T-cell (primary cell): ENCODE data around the gene SLC6A5. TPM values are rescaled to one million over a fixed set of nuclear protein-coding genes. Genes with fewer than 3 reads are reported as not detected.

Experiments
- ATAC-seq, 4 experiments: fragments of 200-7000 bp in 3 of 4; fragments of 150-1000 bp in 1 of 4; cut with Tn5 transposase; replicated peaks in 1 of 4; 1 replicate in 3 of 4; 2 replicates in 1 of 4; pipeline ENCODE4 v1.10.0; 2021; ENCODE audit warnings: moderate library complexity in 3 of 4, mild to moderate bottlenecking in 2 of 4, moderate number of reproducible peaks in 1 of 4
- CTCF ChIA-PET, 2 donors: fragments of 300-600 bp; sonication (Branson Sonifier 250); formaldehyde crosslinking; loops; one replicate each; lab custom pipeline; 2022; ENCODE audit warnings: antibody characterized with exemption in 2 of 2; lab: Charles Lee
- POLR2A ChIA-PET, 2 donors: fragments of 300-600 bp; sonication (Branson Sonifier 250); formaldehyde crosslinking; loops; one replicate each; lab custom pipeline; 2022; ENCODE audit warnings: antibody characterized with exemption in 2 of 2; lab: Charles Lee
- DNase-seq, 35 experiments: peaks; one replicate each; pipeline versions ENCODE4 v3.0.0 to v3.0.0-alpha.2; 2013 to 2023
- H3K27ac ChIP-seq: one replicate; pipeline ENCODE4 v1.5.1; 2013; ENCODE audit warnings: low read length
- H3K27me3 ChIP-seq, 2 experiments: replicated peaks in 1 of 2; 1 replicate in 1 of 2; 2 replicates in 1 of 2; pipeline versions ENCODE4 v1.6.1 to v1.7.0; 2013; ENCODE audit warnings: low read length in 1 of 2, mixed read lengths in 1 of 2; ENCODE audit not compliant: control insufficient read depth in 2 of 2, insufficient read depth in 2 of 2; ENCODE audit errors: extremely low read depth in 1 of 2
- H3K36me3 ChIP-seq, 2 donors: 1 replicate in 1 of 2; 2 replicates in 1 of 2; pipeline versions ENCODE4 v1.6.1 to v1.7.0; 2013; ENCODE audit warnings: low read length in 1 of 2; ENCODE audit not compliant: control insufficient read depth in 2 of 2, insufficient read depth in 1 of 2; ENCODE audit errors: extremely low read depth in 1 of 2
- H3K4me1 ChIP-seq, 2 experiments: 1 replicate in 1 of 2; 2 replicates in 1 of 2; pipeline versions ENCODE4 v1.6.1 to v1.7.0; 2013; ENCODE audit warnings: low read length in 2 of 2, mixed read lengths in 1 of 2; ENCODE audit not compliant: insufficient read depth in 2 of 2, control insufficient read depth in 1 of 2; ENCODE audit errors: extremely low read depth in 1 of 2
- H3K4me3 ChIP-seq, 2 donors: 1 replicate in 1 of 2; 2 replicates in 1 of 2; pipeline versions ENCODE4 v1.5.1 to v1.7.0; 2013; ENCODE audit warnings: mild to moderate bottlenecking in 2 of 2, low read length in 1 of 2, moderate library complexity in 1 of 2; ENCODE audit not compliant: control insufficient read depth in 1 of 2; ENCODE audit errors: extremely low read depth in 1 of 2
- H3K9me3 ChIP-seq: 2 replicates; pipeline ENCODE4 v1.7.0; 2013
- H3K27ac Mint-ChIP-seq, 2 donors: one replicate each; pipeline ENCODE4 v1.8.0; 2020 to 2021; ENCODE audit warnings: mild to moderate bottlenecking in 2 of 2, mixed read lengths in 2 of 2
- H3K27me3 Mint-ChIP-seq, 2 donors: one replicate each; pipeline ENCODE4 v1.8.0; 2021 to 2022; ENCODE audit warnings: mixed read lengths in 2 of 2
- H3K36me3 Mint-ChIP-seq: one replicate; pipeline ENCODE4 v1.8.0; 2021; ENCODE audit warnings: mixed read lengths
- H3K4me1 Mint-ChIP-seq, 3 donors: one replicate each; pipeline ENCODE4 v1.8.0; 2020 to 2022; ENCODE audit warnings: mixed read lengths in 3 of 3, mild to moderate bottlenecking in 1 of 3
- H3K4me3 Mint-ChIP-seq, 3 donors: one replicate each; pipeline ENCODE4 v1.8.0; 2020 to 2022; ENCODE audit warnings: mild to moderate bottlenecking in 3 of 3, mixed read lengths in 3 of 3, moderate library complexity in 3 of 3
- H3K9me3 Mint-ChIP-seq, 3 donors: one replicate each; pipeline ENCODE4 v1.8.0; 2020 to 2022; ENCODE audit warnings: mixed read lengths in 3 of 3
- WGBS: methylation state at CpG from one replicate; pipeline ENCODE4 v1.1.5; 2013; ENCODE audit warnings: missing lambda C conversion rate; ENCODE audit not compliant: insufficient coverage; 5-methylcytosine and 5-hydroxymethylcytosine counted together
- total RNA-seq, 35 experiments: library from RNA in 6 of 35; stranded (reverse) in 6 of 35; fragments of 120-200 nt in 1 of 35; gene quantifications; one replicate each; pipeline versions ENCODE4 v1.2.1 to v1.2.4 and lab custom pipeline; 2013 to 2026

The SLC6A5 gene
- total RNA-seq, 5 donors from 2014 or later (not counting 1 experiment from before 2014, with no cell fraction given), result not detected

DNA sequence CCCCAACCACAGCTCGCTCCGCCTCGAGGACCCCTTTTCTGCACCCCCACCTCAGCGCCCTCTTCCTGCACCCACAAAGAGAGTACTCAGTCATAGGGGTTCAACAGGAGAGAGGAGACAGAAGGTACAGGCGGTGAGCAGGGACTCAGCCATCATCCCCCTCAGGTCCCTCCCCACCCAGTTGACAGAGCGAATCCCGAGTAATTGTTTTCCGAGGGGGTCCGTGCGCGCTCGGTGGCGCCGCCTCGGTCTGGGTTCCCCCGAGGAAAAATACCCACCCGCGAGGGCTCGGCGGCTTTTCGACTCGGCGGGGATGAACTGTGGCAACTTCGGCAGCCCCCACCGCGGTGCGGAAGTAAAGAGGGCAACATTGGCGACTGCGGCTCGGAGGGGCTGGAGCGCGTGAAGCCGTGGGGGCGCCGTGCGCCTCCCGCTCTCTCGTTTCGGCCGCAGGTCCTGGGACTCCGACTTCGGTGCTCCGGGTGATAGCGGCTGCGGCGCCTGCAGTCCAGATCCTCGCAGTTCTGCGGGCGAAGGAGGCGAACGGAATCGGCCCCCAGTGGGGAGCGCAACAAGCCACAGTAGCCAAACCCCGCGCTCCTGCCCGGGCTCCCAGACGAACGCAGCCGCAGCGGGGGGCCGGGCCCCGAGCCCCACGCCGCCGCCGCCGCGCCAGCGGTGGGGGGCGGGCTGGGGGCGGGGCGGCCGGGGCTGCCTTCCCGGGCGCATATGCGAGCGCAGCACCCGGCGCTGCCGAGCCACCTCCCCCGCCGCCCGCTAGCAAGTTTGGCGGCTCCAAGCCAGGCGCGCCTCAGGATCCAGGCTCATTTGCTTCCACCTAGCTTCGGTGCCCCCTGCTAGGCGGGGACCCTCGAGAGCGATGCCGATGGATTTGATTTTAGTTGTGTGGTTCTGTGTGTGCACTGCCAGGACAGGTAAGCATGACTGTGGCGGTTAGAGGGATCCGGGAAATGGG lies 69.7 kb downstream of the SLC6A5 start, which contains the start of gene NELL1:
TSS of gene NELL1 (plus strand) at position 743 of the 976 bp plus-strand sequence.
- Histone ChIP-seq H3K27ac (no peak within 1 kb of the TSS), H3K4me3 (no peak within 1 kb of the TSS), H3K4me1 (peaks cover 0 to 8% of the 10 kb centered on the region in 2 experiments), H3K27me3 (peaks cover 22 to 37% of the 10 kb centered on the region in 2 experiments), H3K9me3 (no peaks in the 10 kb centered on the region), H3K36me3 (no peaks in the 10 kb centered on the region)
- H3K4me1 Mint-ChIP-seq, result peaks cover 12 to 18% (median 12%) of the 10 kb centered on the region in 3 donors
- DNase-seq (no peak), ATAC-seq (no peak)
- 2% methylated on average over 79 of the region's 93 CpGs for WGBS
- H3K27me3 Mint-ChIP-seq, result peaks cover 66 to 69% of the 10 kb centered on the region in 2 donors
- peak within 1 kb of the TSS in 1 of 3 donors; percentile 42 for H3K4me3 Mint-ChIP-seq
- no peak within 1 kb of the TSS for H3K27ac Mint-ChIP-seq
- no peaks in the 10 kb centered on the region for H3K9me3 Mint-ChIP-seq
- ChIA-PET CTCF (no interaction called here), POLR2A (no interaction called here)
- no peaks in the 10 kb centered on the region for H3K36me3 Mint-ChIP-seq

DNA sequence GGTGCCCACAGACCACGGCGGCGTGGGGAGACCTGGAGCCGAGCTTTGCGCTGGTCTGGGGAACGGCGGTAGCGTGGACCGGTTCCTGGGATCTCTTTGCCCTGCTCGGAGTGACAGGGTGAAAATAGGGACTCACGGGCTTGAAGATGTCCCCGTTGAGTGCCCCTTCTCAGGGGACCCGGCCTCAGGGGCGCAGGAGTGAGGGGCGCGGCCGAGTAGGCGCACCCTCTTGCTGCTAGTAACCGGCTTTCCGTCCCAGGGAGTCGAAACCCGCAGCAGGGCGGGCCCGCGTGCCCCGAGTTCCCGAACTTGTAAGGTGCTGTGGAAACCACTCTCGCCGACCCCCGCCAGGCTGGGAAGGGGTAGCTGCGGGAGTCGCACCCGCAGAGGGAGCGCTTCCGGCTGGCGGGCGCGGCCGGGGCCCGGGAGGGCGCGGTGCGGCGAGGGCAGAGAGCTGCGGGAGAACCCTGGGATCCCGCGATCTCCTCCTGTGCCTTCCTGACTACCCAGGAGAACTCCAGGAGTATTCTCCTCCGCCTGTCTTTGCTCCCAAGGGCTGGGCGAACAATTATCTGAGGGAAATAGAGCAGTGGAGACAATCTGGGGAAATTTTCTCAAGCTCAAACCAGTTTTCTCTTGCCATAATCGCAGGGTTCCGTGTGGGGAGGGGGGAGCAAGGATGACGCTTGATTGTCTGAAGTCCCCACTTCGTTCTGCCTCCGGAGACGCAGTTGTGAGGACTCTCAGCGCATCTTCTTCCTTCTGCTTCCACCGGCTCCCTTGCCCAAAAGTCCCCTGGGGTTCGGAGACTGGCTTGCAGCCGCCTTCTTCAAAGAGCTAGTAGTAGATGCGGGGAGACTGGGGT lies 70.6 kb downstream of the SLC6A5 start:
- H3K27ac Mint-ChIP-seq, result no peak overlapping the region
- DNase-seq (no peak), ATAC-seq (no peak)
- WGBS, result 2% methylated on average over 44 of the region's 60 CpGs
- H3K4me1 Mint-ChIP-seq, result peaks cover 12 to 18% (median 12%) of the 10 kb centered on the region in 3 donors
- no peak overlapping the region for H3K4me3 Mint-ChIP-seq
- H3K27me3 ChIP-seq, result peaks cover 22 to 37% of the 10 kb centered on the region in 2 experiments
- no peaks in the 10 kb centered on the region for H3K9me3 ChIP-seq
- H3K9me3 Mint-ChIP-seq, result no peaks in the 10 kb centered on the region
- no peaks in the 10 kb centered on the region for H3K36me3 Mint-ChIP-seq
- H3K27me3 Mint-ChIP-seq, result peaks cover 69 to 70% of the 10 kb centered on the region in 2 donors
- POLR2A ChIA-PET, result no interaction called here
- CTCF ChIA-PET, result no interaction called here
- peaks cover 0 to 8% of the 10 kb centered on the region in 2 experiments for H3K4me1 ChIP-seq
- no peak overlapping the region for H3K27ac ChIP-seq
- no peaks in the 10 kb centered on the region for H3K36me3 ChIP-seq
- H3K4me3 ChIP-seq, result no peak overlapping the region

DNA sequence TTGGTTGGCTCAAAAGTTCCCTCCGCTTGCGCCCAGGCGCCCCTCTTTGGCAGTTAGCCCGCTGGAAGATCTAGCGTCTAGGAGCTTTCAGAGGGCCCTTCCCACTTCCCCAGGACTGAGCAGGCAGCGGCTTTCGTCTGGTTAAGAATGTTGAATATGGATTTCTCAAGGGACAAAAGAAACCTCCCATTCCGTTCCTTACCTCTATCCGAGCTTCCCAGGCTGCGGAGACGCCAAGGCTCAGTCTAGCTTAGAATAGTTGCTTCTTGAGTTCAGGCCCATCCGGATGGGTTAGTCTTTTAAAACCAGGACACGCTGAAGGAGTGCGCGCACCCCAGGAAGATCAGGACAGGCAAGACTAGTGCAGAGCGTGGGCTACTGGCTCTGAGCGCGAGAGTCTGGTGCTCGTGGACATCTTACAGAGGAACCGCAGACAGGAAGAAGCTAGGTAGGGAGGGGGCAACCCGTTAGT lies 71.6 kb downstream of the SLC6A5 start:
- Histone ChIP-seq H3K4me1 (peaks cover 0 to 8% of the 10 kb centered on the region in 2 experiments), H3K27ac (no peak overlapping the region), H3K27me3 (peaks cover 22 to 37% of the 10 kb centered on the region in 2 experiments), H3K9me3 (no peaks in the 10 kb centered on the region), H3K36me3 (no peaks in the 10 kb centered on the region), H3K4me3 (no peak overlapping the region)
- Mint-ChIP-seq H3K4me3 (no peak overlapping the region), H3K4me1 (peaks cover 12 to 18% (median 12%) of the 10 kb centered on the region in 3 donors), H3K36me3 (no peaks in the 10 kb centered on the region), H3K27ac (peak overlapping the region in 1 of 2 donors; percentile 53), H3K27me3 (peaks cover 68 to 72% of the 10 kb centered on the region in 2 donors), H3K9me3 (no peaks in the 10 kb centered on the region)
- WGBS, result 18% methylated on average over 11 of the region's 21 CpGs
- POLR2A ChIA-PET, result no interaction called here
- ATAC-seq, result no peak
- DNase-seq, result no peak
- CTCF ChIA-PET, result no interaction called here

DNA sequence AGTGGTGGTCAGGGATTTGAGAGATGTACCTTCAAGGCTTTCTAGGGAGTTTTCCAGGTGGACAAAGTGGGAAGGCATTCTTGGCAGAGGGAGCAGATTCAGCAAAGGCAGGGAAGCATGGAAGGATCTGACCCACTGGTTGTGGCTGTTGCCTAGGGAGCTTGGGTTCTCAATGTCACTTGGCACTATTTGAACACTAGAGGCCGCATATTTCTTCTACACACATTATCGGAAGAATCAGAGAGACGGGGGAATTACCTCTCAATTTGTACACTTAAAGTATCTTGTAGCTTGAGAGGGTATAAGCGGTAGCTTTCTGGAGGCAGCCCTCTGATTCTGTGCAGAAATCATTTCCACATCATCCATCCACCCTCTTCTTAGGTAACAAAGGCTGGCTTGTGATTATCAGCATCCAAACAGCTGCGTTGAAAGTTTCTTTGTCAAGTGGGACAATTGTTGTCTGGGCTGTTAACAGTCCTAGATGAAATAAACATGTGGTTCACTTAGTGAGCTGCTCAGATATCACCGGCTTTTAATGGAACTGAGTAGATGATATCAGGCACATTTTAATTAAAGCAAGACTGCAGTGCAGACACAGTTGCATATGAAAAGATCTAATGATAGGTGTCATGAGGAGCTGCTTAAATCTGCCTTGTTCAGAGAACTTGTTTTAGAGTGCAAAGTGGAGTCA lies 72.6 kb downstream of the SLC6A5 start:
- Histone ChIP-seq H3K27ac (no peak overlapping the region), H3K4me3 (no peak overlapping the region), H3K9me3 (no peaks in the 10 kb centered on the region), H3K4me1 (peaks cover 0 to 8% of the 10 kb centered on the region in 2 experiments), H3K36me3 (no peaks in the 10 kb centered on the region), H3K27me3 (peaks cover 19 to 34% of the 10 kb centered on the region in 2 experiments)
- Mint-ChIP-seq H3K4me1 (peaks cover 12 to 18% (median 12%) of the 10 kb centered on the region in 3 donors), H3K9me3 (no peaks in the 10 kb centered on the region), H3K27ac (no peak overlapping the region), H3K27me3 (peaks cover 63 to 69% of the 10 kb centered on the region in 2 donors), H3K4me3 (no peak overlapping the region), H3K36me3 (no peaks in the 10 kb centered on the region)
- POLR2A ChIA-PET, result no interaction called here
- DNase-seq (no peak), ATAC-seq (no peak)
- CTCF ChIA-PET, result no interaction called here
- WGBS, result 50% methylated on average over 1 of the region's 6 CpGs

DNA sequence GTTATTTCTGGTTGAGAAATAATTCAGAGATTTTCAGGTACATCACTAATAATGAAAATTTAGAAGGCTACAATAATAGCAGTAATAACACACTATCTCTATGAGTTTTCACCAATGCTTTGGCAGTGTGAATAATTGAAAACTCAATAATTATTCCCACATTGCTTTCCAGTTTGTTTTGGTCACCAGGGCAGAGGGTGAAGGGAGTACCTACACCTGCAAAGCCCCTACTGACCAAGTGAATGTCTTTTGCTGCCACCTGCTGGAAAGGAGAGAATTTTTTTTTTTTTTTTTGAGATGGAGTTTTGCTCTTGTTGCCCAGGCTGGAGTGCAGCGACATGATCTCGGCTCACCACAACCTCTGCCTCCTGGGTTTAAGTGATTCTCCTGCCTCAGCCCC lies 73.2 kb downstream of the SLC6A5 start:
- Histone ChIP-seq H3K36me3 (no peaks in the 10 kb centered on the region), H3K27ac (no peak overlapping the region), H3K4me3 (no peak overlapping the region), H3K4me1 (peaks cover 0 to 8% of the 10 kb centered on the region in 2 experiments), H3K27me3 (peaks cover 17 to 34% of the 10 kb centered on the region in 2 experiments), H3K9me3 (no peaks in the 10 kb centered on the region)
- H3K36me3 Mint-ChIP-seq, result no peaks in the 10 kb centered on the region
- no peak overlapping the region for H3K27ac Mint-ChIP-seq
- POLR2A ChIA-PET, result no interaction called here
- no peaks in the 10 kb centered on the region for H3K9me3 Mint-ChIP-seq
- peaks cover 57 to 63% of the 10 kb centered on the region in 2 donors for H3K27me3 Mint-ChIP-seq
- no CpG with 5 or more reads among the region's 2 CpGs for WGBS
- DNase-seq, result no peak
- H3K4me3 Mint-ChIP-seq, result no peak overlapping the region
- peaks cover 12 to 18% (median 12%) of the 10 kb centered on the region in 3 donors for H3K4me1 Mint-ChIP-seq
- CTCF ChIA-PET, result no interaction called here
- ATAC-seq, result no peak
